ENCODE measurements around the gene FAM89B.

Gene FAM89B

DNA sequence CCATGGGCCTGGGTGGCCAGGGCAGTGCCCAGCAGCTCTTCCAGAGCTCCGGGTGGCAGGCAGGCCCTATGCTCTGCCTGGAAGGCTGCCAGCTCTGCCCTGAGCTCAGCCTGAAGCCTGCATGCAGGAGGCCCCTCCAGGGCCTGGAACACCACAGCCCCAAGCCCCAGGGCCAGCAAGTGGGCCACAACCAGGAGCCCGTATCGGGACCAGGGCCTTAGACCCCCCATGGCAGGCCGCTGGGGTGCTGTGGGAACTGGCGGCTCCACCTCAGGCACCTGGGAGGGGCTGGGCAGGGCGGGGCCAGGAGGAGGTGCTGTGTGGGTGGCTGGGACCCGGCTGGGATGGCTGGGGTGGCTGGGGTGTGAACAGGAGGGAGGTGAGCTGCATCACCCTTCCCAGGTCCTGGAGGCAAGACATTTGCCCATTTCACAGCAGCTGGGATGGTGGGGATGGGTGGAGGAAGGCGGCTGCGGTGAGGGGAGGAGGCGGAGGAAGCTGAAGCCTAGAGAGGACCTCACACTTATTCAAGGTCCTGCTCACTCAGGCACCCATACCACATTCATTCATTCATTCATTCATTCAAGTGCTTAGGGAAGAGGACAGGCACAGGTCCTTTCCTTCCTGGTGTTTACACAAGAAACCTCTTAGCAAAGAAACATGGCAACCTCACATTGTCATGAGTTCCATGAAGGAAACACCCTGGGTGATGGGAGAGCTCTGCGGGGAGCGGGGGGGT, 23.4 kb downstream of the FAM89B start, which contains the start of gene KCNK7:
KCNK7 (minus strand) TSS at position 258 of the 739 bp plus-strand sequence; CDS start at position 230, 28 bp downstream.
- H3K4me3 ChIP-seq (ENCODE audit: low read depth, low read length), result no peak within 1 kb of the TSS
- TF ChIP-seq, protein P1, sequence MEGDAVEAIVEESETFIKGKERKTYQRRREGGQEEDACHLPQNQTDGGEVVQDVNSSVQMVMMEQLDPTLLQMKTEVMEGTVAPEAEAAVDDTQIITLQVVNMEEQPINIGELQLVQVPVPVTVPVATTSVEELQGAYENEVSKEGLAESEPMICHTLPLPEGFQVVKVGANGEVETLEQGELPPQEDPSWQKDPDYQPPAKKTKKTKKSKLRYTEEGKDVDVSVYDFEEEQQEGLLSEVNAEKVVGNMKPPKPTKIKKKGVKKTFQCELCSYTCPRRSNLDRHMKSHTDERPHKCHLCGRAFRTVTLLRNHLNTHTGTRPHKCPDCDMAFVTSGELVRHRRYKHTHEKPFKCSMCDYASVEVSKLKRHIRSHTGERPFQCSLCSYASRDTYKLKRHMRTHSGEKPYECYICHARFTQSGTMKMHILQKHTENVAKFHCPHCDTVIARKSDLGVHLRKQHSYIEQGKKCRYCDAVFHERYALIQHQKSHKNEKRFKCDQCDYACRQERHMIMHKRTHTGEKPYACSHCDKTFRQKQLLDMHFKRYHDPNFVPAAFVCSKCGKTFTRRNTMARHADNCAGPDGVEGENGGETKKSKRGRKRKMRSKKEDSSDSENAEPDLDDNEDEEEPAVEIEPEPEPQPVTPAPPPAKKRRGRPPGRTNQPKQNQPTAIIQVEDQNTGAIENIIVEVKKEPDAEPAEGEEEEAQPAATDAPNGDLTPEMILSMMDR (IDR thresholded peaks at IDR 0.05; ENCODE audit: low read depth, low read length, missing control alignments), result no peak
- no peak for DNase-seq (ENCODE audit: low read depth)

DNA sequence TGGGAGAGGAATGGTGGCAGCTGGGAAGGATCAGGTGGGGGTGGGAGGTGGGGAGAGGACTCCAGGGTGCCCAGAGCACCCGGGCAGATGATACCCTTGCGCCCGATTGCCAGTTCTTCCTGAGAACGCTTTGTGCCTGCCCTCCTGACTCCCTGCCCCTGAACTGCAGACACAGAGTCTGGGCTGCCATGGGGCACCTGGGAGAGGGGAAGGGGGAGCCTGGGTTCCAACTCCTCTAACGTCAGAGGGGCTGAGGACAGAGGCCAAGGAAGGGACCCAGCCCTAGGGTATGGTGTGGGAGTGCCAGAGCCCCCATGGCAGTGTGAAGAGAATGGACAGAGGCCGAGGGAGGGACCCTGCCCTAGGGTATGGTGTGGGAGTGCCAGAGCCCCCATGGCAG, 24.2 kb downstream of the FAM89B start:
- no peak for DNase-seq (ENCODE audit: low read depth)
- TF ChIP-seq, protein P1 (IDR thresholded peaks at IDR 0.05; ENCODE audit: low read depth, low read length, missing control alignments), result no peak
- H3K4me3 ChIP-seq (ENCODE audit: low read depth, low read length), result no peak overlapping the region

DNA sequence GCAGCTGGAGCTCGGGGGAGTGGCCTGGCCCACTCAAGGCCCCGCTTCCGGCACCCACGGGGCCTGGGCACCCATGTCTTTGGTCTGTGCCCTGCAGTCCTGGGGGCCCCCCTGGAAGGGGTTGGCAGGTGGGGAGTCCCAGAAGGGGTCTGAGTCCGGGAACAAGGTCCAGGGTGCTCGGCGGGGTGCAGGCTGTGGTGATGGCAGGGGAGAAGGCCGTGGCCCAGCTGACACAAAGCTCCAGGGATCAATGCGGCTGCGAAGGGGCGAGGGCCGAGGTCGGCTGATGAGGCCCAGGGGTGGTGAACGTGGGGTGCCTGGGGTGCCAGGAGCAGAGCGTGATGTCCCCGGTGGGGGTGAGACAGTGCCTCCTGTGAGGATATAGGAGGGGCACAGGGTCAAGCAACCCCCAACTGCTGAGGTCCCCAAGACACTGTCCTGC, 25.9 kb downstream of the FAM89B start:
- no peak for DNase-seq (ENCODE audit: low read depth)
- H3K4me3 ChIP-seq (ENCODE audit: low read depth, low read length), result no peak overlapping the region
- TF ChIP-seq, protein P1 (IDR thresholded peaks at IDR 0.05; ENCODE audit: low read depth, low read length, missing control alignments), result no peak

DNA sequence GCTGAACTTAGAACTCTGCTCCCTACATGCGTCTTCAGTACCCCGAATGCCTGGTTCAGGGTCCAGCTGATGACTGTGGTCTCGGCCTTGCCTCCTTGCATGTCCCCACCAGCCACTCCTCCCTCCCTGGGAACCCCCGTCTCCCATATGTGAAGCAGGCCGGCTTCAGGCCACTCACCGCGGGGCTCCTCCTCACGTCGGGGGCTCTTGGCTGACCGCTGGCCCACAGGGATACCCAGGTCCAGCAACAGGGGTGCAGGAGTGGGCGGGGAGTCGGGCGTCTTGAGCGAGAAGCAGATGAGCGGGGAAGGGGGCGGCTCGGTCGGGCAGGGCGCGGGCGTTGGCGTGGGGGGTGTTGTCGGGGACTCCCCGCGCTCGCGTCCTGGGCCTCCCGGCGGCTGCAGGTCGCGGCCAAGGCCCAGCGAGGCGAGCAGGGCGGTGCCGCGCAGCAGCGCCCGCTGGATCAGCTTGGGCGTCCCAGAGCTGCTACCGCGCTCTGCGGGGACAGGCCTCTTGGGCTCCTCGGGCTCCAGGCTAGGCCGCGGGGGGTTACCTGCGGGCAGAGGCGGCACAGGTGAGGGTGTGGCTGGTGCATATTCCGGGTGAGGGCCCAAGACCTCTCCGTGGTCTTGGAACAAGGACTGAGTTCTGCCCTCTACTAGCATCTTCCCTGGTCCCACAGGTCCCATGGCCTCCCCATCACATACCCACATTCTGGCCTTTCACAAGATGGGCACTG, 27.0 kb downstream of the FAM89B start:
- no peak overlapping the region for H3K4me3 ChIP-seq (ENCODE audit: low read depth, low read length)
- DNase-seq (ENCODE audit: low read depth), result no peak
- TF ChIP-seq, protein P1 (IDR thresholded peaks at IDR 0.05; ENCODE audit: low read depth, low read length, missing control alignments), result no peak

DNA sequence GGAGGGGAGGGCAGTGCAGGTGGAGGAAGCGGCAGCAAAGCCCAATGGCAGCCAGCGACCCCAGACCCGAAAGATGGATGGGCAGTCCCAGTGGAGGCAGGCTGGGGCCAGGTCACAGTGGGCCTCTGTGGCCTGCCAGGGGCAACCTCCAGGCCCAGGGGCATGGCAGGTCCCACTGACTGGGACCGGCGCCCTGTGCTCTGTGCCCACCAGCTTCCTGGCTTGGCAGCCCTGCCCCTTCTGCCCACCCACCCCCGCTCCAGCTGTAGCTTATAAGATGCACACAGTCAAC, 27.6 kb downstream of the FAM89B start:
- TF ChIP-seq, protein P1 (IDR thresholded peaks at IDR 0.05; ENCODE audit: low read depth, low read length, missing control alignments), result no peak
- DNase-seq (ENCODE audit: low read depth), result no peak
- no peak overlapping the region for H3K4me3 ChIP-seq (ENCODE audit: low read depth, low read length)

DNA sequence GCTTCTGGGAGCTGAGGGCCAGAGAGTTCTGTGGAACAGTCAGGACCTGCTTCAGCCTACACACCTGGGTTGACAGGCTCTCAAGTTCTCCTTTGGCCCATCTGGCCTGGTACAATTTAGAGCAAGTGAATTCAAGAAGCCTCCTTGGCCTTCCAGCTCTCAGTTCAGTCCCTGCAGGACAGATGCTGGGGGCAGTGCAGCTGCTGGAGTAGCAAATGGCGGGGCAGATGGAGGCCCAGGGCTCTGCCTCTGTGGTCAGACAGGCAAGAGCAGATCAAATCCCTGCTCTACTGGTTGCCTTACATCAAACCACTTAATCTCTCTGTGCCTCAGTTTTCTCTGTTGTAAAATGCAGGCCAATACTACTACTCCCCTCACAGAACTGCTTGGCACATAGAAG, 31.9 kb downstream of the FAM89B start:
- TF ChIP-seq, protein P1 (IDR thresholded peaks at IDR 0.05; ENCODE audit: low read depth, low read length, missing control alignments), result no peak
- H3K4me3 ChIP-seq (ENCODE audit: low read depth, low read length), result no peak overlapping the region
- no peak for DNase-seq (ENCODE audit: low read depth)
